SW 1271 (cell line): ENCODE results near the gene FAM78A.
"Not testable (repeated sequence)": the region's sequence is repeated elsewhere in the genome, so short reads cannot be mapped to it uniquely, and the experiment has no call there.

ENCODE experiments used
- DNase-seq, 2 experiments: peaks; one replicate each; lab custom pipeline; 2025; lab: John Stamatoyannopoulos, UW

Gene FAM78A

GRCh38 chr9:131263033-131263343 lies 13.3 kb downstream of the FAM78A start:
- DNase-seq: not testable (repeated sequence)

GRCh38 chr9:131262327-131263032 lies 13.8 kb downstream of the FAM78A start:
- no peak for DNase-seq

- DNase-seq: no peak
Observed at GRCh38 chr9:131260751-131261452, 15.4 kb downstream of the FAM78A start.

GRCh38 chr9:131259916-131260597 lies 16.3 kb downstream of the FAM78A start:
- DNase-seq: no peak

GRCh38 chr9:131259432-131259898 lies 16.8 kb downstream of the FAM78A start:
- no peak for DNase-seq

GRCh38 chr9:131258698-131259431 lies 17.4 kb downstream of the FAM78A start:
- no peak for DNase-seq

- DNase-seq: no peak
Observed at GRCh38 chr9:131258186-131258585, 18.1 kb downstream of the FAM78A start.

- no peak for DNase-seq
Observed at GRCh38 chr9:131257266-131258025, 18.9 kb downstream of the FAM78A start.

- DNase-seq: peak in 1 of 2 experiments; percentile 58
Observed at GRCh38 chr9:131255676-131256197, 20.6 kb downstream of the FAM78A start.

- DNase-seq: no peak
Observed at GRCh38 chr9:131254626-131255025, 21.7 kb downstream of the FAM78A start.

- DNase-seq: no peak
Observed at GRCh38 chr9:131253891-131254491, 22.3 kb downstream of the FAM78A start.

GRCh38 chr9:131252120-131252519 lies 24.2 kb downstream of the FAM78A start:
- DNase-seq: no peak

- DNase-seq: no peak
Observed at GRCh38 chr9:131246618-131247017, 29.7 kb downstream of the FAM78A start.

GRCh38 chr9:131244331-131244730 lies 32.0 kb downstream of the FAM78A start:
- DNase-seq: not testable (repeated sequence)

GRCh38 chr9:131240047-131240921 lies 36.0 kb downstream of the FAM78A start:
- DNase-seq: no peak

- DNase-seq: no peak
Observed at GRCh38 chr9:131239161-131239975, 36.9 kb downstream of the FAM78A start.

GRCh38 chr9:131238402-131239021 lies 37.8 kb downstream of the FAM78A start:
- no peak for DNase-seq

GRCh38 chr9:131237931-131238401 lies 38.3 kb downstream of the FAM78A start:
- no peak for DNase-seq
